ENCODE results near the gene FCN1.

DNA sequence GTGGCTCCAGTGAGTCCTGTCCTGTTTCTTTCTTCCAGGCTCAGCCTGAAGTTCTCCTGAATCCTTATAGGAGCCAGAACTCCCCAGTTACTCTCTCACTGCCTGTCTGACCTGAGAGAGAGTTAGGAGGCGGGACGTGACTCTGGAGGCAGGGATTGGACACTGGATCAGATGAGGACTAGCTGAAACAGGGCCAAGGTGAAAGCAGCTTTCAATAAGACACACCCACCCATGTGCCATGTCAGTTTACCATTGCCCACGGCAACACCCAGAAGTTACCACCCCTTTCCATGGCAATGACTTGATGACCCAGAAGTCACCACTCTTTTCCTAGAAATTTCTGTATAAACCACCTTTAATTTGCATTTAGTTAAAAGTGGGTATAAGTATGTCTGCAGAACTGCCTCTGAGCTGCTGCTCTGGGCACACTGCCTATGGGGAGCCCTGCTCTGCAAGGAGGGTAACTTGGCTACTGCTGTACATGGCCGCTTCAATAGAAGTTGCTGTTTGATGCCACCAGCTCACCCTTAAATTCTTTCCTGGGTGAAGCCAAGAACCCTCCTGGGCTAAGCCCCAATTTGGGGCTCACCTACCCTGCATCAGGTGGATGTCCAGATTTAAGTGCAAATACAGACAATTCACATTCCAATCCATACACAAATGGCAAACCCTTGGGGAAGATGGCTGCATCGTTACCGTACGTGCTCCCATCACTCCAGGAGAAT lies 23.4 kb downstream of the FCN1 start:
- TF ChIP-seq, protein P1, sequence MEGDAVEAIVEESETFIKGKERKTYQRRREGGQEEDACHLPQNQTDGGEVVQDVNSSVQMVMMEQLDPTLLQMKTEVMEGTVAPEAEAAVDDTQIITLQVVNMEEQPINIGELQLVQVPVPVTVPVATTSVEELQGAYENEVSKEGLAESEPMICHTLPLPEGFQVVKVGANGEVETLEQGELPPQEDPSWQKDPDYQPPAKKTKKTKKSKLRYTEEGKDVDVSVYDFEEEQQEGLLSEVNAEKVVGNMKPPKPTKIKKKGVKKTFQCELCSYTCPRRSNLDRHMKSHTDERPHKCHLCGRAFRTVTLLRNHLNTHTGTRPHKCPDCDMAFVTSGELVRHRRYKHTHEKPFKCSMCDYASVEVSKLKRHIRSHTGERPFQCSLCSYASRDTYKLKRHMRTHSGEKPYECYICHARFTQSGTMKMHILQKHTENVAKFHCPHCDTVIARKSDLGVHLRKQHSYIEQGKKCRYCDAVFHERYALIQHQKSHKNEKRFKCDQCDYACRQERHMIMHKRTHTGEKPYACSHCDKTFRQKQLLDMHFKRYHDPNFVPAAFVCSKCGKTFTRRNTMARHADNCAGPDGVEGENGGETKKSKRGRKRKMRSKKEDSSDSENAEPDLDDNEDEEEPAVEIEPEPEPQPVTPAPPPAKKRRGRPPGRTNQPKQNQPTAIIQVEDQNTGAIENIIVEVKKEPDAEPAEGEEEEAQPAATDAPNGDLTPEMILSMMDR (IDR thresholded peaks at IDR 0.05): no peak
- no peak for TF ChIP-seq POLR2A (IDR thresholded peaks at IDR 0.05)

All from testis (tissue), 2 donors.